ENCODE results near the gene RND1.
A peak's percentile ranks its signal among the peaks of the same experiment; 100 is the strongest.
"Not testable (repeated sequence)": the region's sequence is repeated elsewhere in the genome, so short reads cannot be mapped to it uniquely, and the experiment has no call there.

RND1 gene

GRCh38 chr12:48854488-48854887, 11.2 kb downstream of the RND1 start:
- TF ChIP-seq, protein P1, sequence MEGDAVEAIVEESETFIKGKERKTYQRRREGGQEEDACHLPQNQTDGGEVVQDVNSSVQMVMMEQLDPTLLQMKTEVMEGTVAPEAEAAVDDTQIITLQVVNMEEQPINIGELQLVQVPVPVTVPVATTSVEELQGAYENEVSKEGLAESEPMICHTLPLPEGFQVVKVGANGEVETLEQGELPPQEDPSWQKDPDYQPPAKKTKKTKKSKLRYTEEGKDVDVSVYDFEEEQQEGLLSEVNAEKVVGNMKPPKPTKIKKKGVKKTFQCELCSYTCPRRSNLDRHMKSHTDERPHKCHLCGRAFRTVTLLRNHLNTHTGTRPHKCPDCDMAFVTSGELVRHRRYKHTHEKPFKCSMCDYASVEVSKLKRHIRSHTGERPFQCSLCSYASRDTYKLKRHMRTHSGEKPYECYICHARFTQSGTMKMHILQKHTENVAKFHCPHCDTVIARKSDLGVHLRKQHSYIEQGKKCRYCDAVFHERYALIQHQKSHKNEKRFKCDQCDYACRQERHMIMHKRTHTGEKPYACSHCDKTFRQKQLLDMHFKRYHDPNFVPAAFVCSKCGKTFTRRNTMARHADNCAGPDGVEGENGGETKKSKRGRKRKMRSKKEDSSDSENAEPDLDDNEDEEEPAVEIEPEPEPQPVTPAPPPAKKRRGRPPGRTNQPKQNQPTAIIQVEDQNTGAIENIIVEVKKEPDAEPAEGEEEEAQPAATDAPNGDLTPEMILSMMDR (IDR thresholded peaks at IDR 0.05; ENCODE audit: control extremely low read depth, extremely low read depth, low read depth, missing control alignments): no peak
- ChIA-PET POLR2A (no interaction called here), CTCF (interaction anchor here (0.9 to 11.3 kb wide), 24 partner anchors 11 to 183 kb away, joined by 3 to 313 read pairs (median 13); partner anchors contain the start of genes ARF3, RND1 and WNT1)
- DNase-seq (ENCODE audit: extremely low spot score): no peak

- DNase-seq (ENCODE audit: extremely low spot score): peak; percentile 82
- ChIA-PET POLR2A (interaction anchor here (1.1 to 2.5 kb wide), 2 partner anchors 12 to 86 kb away, joined by 3 to 32 read pairs; partner anchors contain the start of gene RND1), CTCF (interaction anchor here (0.8 to 11.3 kb wide), 54 partner anchors 13 to 390 kb away, joined by 3 to 313 read pairs (median 9); partner anchors contain the start of genes ARF3, FKBP11, RND1 and WNT1)
- TF ChIP-seq, protein P1 (IDR thresholded peaks at IDR 0.05; ENCODE audit: control extremely low read depth, extremely low read depth, low read depth, missing control alignments): peak; percentile 85
These were observed 12.7 kb downstream of the RND1 start for GRCh38 chr12:48852734-48853688.

DNA sequence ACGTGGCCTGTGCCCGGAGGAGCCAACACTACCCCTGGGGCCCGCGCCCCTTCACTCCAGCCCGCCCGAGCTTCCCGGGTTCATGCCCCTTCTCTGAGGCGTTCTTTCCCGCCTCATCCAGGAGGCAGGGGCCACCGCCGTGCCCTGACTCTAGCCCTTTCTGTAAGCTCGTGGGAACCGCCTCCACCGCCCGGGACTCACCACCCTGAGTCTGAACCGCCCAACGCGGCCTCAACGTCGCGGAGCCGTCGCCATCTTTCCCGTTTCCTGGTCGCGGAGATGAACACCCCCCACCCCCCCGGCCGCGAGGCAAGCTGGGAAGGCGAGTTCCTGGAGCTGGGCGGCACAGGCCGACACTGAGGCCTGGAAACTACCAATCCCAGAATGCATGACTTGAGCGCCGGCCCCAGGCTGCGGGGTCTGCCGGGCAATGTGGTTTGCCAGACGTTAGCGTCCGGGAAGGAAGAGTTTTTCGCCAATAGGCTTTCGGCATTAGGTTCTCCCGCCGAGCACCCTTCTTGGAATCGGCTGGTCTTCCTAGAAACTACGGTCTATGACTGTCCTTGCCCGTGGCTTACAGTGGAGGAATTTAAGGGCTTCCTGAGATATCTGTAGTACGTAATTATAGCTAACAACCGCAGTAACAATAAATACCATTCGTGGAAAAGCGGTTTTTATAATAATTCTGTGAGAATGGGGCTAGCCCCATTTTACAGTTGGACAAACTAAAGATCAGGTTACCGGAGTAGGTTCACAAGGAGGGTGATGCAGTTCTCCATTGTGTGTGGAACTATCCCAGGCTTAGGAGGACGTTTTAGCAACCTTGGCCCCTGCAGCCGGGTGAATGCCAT, 13.6 kb downstream of the RND1 start, which contains the start of gene DDX23:
Gene DDX23, minus strand, starts transcription at position 281 of the 851 bp plus-strand sequence. CDS start 6,381 bp downstream, outside the sequence.
- peak; percentile 97 for DNase-seq (ENCODE audit: extremely low spot score)
- ChIA-PET POLR2A (interaction anchor here (0.6 to 2.5 kb wide), 7 partner anchors 8 to 573 kb away, joined by 3 to 32 read pairs (median 5); partner anchors contain the start of gene RND1), CTCF (interaction anchor here (0.8 to 11.3 kb wide), 42 partner anchors 12 to 391 kb away, joined by 3 to 313 read pairs (median 10); partner anchors contain the start of genes ARF3, FKBP11, RND1 and WNT1)
- TF ChIP-seq, protein P1 (IDR thresholded peaks at IDR 0.05; ENCODE audit: control extremely low read depth, extremely low read depth, low read depth, missing control alignments): no peak

DNA sequence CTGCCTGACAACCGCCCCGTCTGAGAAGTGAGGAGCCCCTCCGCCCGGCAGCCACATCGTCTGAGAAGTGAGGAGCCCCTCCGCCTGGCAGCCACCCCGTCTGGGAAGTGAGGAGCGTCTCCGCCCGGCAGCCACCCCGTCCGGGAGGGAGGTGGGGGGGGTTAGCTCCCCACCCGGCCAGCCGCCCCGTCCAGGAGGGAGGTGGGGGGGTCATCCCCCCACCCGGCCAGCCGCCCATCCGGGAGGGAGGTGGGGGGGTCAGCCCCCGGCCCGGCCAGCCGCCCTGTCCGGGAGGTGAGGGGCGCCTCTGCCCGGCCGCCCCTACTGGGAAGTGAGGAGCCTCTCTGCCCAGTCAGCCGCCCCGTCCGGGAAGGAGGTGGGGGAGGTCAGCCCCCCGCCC, 23.6 kb downstream of the RND1 start:
- POLR2A ChIA-PET; DNase-seq (ENCODE audit: extremely low spot score): not testable (repeated sequence)
- CTCF ChIA-PET: interaction anchor here (3.9 kb wide), 1 partner anchor 11 kb away, joined by 17 read pairs; the partner anchor contains the start of gene DDX23

DNA sequence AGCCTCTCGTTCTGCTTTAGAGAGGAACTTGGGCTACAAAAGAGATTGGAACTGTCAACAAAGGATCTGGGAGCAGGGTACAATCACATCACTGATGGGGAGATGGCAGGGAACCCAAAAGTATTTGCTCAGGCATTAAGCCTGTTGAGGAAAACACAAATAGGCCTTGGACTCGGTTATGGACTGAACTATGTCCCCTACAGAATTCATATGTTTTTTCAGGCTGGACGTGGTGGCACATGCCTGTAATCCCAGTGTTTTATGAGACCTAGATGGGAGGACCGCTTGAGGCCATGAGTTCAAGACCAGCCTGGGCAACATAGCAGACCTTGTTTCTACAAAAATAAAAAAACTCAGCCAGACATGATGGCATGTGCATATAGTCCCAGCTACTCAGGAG, 27.6 kb downstream of the RND1 start:
- TF ChIP-seq, protein P1 (IDR thresholded peaks at IDR 0.05; ENCODE audit: control extremely low read depth, extremely low read depth, low read depth, missing control alignments): no peak
- ChIA-PET CTCF (interaction anchor here (1.5 to 3.9 kb wide), 4 partner anchors 14 to 53 kb away, joined by 7 to 17 read pairs (median 10); partner anchors contain the start of gene DDX23), POLR2A (no interaction called here)
- no peak for DNase-seq (ENCODE audit: extremely low spot score)

DNA sequence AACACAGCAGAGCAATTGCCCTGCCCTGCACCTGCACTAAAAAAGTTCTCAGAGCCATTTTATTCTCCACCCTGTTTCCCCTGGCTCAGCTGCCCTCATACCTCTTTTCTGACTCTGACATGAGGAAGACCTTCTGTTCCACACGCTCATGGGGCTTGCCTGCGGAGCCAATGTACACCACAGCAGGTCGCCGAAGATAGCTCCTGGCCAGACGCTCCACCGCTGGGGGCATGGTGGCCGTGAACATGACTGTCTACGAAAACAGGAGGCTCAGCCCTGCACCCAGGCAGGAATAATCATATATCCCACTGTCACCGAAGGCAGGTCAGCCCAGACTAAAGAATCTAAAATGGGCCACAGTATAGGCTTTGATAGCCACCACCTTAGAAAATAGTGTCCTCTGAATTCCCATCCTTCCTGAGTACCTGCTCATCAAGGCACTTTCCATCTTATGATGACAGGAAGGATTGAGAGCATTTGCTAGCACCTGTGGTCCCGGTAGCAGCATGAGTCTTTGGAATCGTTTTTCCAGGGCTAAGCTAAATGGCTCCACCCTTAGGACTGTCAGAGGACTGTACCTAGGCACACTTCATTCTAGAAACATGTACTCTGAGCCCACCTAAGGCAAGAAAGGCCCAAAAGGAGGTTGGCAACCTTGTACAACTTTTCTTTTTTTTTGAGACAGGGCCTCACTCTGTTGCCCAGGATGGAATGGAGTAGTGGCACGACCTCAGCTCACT, 33.2 kb downstream of the RND1 start:
- TF ChIP-seq, protein P1 (IDR thresholded peaks at IDR 0.05; ENCODE audit: control extremely low read depth, extremely low read depth, low read depth, missing control alignments): no peak
- POLR2A ChIA-PET: no interaction called here
- CTCF ChIA-PET: interaction anchor here (0.9 to 4.1 kb wide), 5 partner anchors 13 to 29 kb away, joined by 3 to 16 read pairs (median 8); partner anchors contain the start of gene DDX23
- DNase-seq (ENCODE audit: extremely low spot score): no peak

Measured in GM10248 (cell line).